Loucy (cell line): Measurements from ENCODE around the gene CKM.

Experiments used
- EZH2phosphoT487 ChIP-seq: fragments of 200-600 bp; IDR thresholded peaks from 2 replicates; pipeline ENCODE4 v1.6.1; 2018; ENCODE audit warnings: antibody characterized with exemption, mild to moderate bottlenecking, moderate library complexity, borderline replicate concordance
- TF ChIP-seq, protein P1 (sequence below): fragments of 200-600 bp; sonication (generic); conservative IDR thresholded peaks from 2 replicates; pipeline ENCODE4 v1.5.1; 2014; ENCODE audit warnings: mild to moderate bottlenecking, antibody characterized with exemption, low read length

DNA sequence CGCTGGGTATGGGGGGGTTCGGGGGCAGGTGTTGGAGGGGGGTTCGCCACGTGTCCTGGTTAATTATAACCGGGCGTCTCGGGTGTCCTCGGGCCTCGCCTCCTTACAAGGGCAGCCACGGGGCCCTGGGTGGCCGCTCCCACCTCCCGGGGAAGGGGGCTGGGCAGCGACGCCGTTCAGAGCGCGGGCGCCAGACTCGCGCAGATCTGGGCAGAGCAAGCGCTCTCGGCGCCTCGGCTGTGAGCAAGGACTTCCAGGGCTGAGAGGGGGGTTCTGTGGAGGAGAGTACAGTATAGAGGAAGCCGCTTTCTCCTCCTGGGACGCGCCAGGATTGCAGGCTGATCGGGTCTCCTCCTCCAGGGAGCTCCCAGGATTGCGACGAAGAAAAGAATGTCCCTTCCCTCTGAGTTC is 1.0 kb upstream of the CKM start:
- TF ChIP-seq, protein P1, sequence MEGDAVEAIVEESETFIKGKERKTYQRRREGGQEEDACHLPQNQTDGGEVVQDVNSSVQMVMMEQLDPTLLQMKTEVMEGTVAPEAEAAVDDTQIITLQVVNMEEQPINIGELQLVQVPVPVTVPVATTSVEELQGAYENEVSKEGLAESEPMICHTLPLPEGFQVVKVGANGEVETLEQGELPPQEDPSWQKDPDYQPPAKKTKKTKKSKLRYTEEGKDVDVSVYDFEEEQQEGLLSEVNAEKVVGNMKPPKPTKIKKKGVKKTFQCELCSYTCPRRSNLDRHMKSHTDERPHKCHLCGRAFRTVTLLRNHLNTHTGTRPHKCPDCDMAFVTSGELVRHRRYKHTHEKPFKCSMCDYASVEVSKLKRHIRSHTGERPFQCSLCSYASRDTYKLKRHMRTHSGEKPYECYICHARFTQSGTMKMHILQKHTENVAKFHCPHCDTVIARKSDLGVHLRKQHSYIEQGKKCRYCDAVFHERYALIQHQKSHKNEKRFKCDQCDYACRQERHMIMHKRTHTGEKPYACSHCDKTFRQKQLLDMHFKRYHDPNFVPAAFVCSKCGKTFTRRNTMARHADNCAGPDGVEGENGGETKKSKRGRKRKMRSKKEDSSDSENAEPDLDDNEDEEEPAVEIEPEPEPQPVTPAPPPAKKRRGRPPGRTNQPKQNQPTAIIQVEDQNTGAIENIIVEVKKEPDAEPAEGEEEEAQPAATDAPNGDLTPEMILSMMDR, result no peak
- no peak for TF ChIP-seq EZH2phosphoT487
